ENCODE data around the gene SPOCK1.

DNA sequence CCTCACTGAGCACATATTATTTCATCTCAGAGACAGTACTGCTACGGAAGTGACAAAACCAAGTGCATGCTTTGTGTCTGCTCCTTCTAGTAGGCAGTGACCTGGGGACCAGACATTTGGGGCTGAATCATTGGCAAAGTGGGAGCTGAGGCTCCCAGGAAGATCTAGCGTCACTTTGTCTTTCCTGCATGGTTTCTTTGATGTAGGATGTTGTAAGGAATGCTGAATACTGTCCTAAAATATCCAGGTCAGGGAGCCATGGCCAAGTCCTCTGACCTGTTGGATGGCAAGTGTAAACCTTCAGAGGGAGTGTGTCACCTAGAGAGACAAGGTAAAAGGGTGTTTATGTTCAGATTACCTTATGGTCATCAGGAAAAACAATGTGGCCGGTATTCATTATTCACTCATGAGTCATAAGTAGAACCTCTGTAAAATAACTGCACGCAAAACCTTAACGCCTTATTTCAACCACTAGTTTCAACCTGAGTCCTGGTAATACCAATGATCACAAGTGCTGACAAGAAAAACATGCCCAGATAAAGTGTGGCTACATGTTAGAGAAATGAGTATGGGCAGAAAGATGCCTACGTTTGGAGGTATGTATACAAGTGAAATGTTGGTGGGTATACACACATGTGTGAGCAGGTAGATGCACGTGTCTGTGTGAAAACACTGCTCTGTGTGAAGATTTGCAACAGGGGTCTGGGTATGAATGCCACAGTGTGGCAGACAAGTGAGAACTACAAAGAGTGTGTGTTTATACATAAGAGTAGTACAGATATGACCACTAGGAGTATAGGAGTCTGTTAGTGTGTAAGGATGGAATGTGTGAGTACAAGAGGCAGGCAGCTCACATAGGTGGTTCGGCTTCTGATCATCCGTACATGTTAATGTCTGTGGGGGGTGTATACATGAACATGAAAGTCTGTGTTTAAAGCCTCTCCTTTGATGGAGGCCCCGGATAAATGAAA, 263.9 kb downstream of the SPOCK1 start:
- TF ChIP-seq, protein P1, sequence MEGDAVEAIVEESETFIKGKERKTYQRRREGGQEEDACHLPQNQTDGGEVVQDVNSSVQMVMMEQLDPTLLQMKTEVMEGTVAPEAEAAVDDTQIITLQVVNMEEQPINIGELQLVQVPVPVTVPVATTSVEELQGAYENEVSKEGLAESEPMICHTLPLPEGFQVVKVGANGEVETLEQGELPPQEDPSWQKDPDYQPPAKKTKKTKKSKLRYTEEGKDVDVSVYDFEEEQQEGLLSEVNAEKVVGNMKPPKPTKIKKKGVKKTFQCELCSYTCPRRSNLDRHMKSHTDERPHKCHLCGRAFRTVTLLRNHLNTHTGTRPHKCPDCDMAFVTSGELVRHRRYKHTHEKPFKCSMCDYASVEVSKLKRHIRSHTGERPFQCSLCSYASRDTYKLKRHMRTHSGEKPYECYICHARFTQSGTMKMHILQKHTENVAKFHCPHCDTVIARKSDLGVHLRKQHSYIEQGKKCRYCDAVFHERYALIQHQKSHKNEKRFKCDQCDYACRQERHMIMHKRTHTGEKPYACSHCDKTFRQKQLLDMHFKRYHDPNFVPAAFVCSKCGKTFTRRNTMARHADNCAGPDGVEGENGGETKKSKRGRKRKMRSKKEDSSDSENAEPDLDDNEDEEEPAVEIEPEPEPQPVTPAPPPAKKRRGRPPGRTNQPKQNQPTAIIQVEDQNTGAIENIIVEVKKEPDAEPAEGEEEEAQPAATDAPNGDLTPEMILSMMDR (conservative IDR thresholded peaks at IDR 0.05) = no peak
- no peak for TF ChIP-seq EZH2 (IDR thresholded peaks at IDR 0.05; ENCODE audit: low read depth)

All from PC-9 (cell line).